WERI-Rb-1 (cell line): Measurements from ENCODE around the gene PNPLA8.

ENCODE experiments used
- DNase-seq: peaks from one replicate; pipeline ENCODE4 v3.0.0-alpha.2; 2020
- H3K27ac ChIP-seq: fragments of 250-450 bp; sonication (Bioruptor Pico); 2 replicates; pipeline ENCODE4 v1.5.1; 2020; ENCODE audit warnings: mild to moderate bottlenecking, moderate library complexity
- H3K27me3 ChIP-seq: fragments of 250-450 bp; sonication (Bioruptor Pico); 2 replicates; pipeline ENCODE4 v1.5.1; 2021; ENCODE audit warnings: mild to moderate bottlenecking, low read depth, moderate library complexity; ENCODE audit not compliant: insufficient read depth, severe bottlenecking
- H3K36me3 ChIP-seq: fragments of 250-450 bp; sonication (Bioruptor Pico); 2 replicates; pipeline ENCODE4 v1.5.1; 2020; ENCODE audit warnings: mild to moderate bottlenecking, moderate library complexity
- H3K4me3 ChIP-seq: 2 replicates; pipeline ENCODE4 v1.5.1; 2011; ENCODE audit warnings: low read depth, mild to moderate bottlenecking, control low read depth, low read length
- H3K9me3 ChIP-seq: fragments of 250-450 bp; sonication (Bioruptor Pico); 2 replicates; pipeline ENCODE4 v1.5.1; 2021; ENCODE audit warnings: mild to moderate bottlenecking, moderate library complexity; ENCODE audit not compliant: severe bottlenecking
- TF ChIP-seq, protein P1 (sequence below): IDR thresholded peaks from 2 replicates; pipeline ENCODE4 v1.5.1; 2011; ENCODE audit warnings: low read depth, mild to moderate bottlenecking, control low read depth, inconsistent platforms, low read length

PNPLA8 gene

DNA sequence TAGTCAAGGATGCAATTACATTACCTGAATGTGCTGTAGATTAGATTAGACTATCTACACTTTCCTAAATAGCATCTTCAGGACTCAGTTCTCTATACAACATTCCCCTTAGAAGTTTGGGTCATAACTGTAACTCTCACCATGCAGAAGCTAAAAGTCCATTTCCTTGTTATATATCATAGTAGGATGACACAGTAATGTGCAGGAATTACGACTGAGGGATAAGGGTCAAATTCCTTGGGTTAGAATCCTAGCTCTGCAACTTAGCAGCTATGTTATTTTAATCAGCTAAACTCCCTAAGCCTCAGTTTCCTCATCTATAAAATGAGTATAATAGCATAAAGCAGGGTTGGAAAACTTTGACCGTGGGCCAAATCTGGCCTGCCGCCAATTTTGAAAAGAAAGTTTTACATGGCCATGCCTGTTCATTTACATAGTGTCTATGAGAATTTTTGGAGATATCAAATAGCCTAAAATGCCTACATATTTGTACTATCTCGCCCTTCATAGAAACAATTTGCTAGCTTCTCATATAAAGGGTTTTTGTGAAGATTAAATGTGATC is 84.5 kb downstream of the PNPLA8 start:
- no peak for DNase-seq
- Histone ChIP-seq H3K27me3 (no peaks in the 10 kb centered on the region), H3K4me3 (no peak overlapping the region), H3K27ac (no peak overlapping the region), H3K36me3 (no peaks in the 10 kb centered on the region), H3K9me3 (no peaks in the 10 kb centered on the region)
- TF ChIP-seq, protein P1, sequence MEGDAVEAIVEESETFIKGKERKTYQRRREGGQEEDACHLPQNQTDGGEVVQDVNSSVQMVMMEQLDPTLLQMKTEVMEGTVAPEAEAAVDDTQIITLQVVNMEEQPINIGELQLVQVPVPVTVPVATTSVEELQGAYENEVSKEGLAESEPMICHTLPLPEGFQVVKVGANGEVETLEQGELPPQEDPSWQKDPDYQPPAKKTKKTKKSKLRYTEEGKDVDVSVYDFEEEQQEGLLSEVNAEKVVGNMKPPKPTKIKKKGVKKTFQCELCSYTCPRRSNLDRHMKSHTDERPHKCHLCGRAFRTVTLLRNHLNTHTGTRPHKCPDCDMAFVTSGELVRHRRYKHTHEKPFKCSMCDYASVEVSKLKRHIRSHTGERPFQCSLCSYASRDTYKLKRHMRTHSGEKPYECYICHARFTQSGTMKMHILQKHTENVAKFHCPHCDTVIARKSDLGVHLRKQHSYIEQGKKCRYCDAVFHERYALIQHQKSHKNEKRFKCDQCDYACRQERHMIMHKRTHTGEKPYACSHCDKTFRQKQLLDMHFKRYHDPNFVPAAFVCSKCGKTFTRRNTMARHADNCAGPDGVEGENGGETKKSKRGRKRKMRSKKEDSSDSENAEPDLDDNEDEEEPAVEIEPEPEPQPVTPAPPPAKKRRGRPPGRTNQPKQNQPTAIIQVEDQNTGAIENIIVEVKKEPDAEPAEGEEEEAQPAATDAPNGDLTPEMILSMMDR: no peak

DNA sequence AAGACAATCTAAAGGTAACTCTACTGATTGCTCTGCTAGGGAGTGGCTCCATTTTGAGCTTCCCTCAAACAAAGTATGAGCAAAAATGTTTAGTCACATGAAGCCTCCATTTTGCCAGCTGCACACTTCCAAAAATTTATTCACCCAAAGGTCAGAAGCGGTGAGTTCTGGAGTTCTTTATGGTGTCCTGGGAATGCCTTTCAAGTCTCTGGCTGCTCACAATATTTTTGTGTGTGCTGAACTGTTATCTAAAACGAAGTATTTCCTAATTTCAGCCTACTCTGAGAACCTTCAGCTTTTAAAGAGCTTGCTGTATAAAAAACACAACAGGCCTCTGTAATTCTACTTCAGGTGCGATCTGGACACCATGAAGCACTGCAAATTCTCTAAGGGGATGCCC is 85.3 kb downstream of the PNPLA8 start:
- Histone ChIP-seq H3K27me3 (no peaks in the 10 kb centered on the region), H3K4me3 (no peak overlapping the region), H3K27ac (no peak overlapping the region), H3K9me3 (no peaks in the 10 kb centered on the region), H3K36me3 (no peaks in the 10 kb centered on the region)
- TF ChIP-seq, protein P1: no peak
- no peak for DNase-seq

DNA sequence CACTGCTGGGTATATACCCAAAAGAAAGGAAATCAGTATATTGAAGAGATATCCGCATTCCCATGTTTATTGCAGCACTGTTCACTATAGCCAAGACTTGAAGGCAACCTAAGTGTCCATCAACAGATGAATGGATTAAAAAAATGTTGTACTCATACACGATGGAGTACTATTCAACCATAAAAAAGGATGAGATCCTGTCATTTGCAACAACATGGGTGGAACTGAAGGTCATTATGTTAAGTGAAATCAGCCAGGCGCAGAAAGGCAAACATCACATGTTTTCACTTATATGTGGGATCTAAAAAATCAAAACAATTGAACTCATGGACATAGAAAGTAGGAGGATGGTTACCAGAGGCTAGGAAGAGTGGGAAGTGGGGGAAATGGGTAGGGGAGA is 89.0 kb downstream of the PNPLA8 start:
- Histone ChIP-seq H3K4me3 (no peak overlapping the region), H3K36me3 (no peaks in the 10 kb centered on the region), H3K27ac (no peak overlapping the region), H3K9me3 (no peaks in the 10 kb centered on the region), H3K27me3 (no peaks in the 10 kb centered on the region)
- TF ChIP-seq, protein P1: no peak
- DNase-seq: no peak

DNA sequence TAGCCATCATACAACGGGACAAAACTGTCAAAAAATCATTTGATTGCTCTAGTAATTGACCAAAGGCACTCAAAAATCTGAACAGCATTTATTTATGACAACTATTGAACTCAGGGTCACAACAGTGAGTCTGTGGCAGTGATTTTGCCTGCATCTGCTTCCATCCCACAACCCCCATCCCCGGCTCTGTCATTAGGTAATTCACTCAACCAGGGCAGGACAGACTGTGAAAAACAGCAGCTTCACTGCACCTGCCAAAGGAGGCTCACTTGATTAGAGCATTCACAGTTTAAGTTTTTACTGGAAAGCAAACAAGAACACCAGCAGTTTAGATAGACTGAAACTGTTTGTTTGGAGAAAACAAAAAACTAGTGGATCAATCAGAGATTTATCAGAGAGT is 91.9 kb downstream of the PNPLA8 start:
- H3K9me3 ChIP-seq: no peaks in the 10 kb centered on the region
- no peak for DNase-seq
- TF ChIP-seq, protein P1: no peak
- H3K27ac ChIP-seq: no peak overlapping the region
- H3K27me3 ChIP-seq: no peaks in the 10 kb centered on the region
- no peaks in the 10 kb centered on the region for H3K36me3 ChIP-seq
- no peak overlapping the region for H3K4me3 ChIP-seq

DNA sequence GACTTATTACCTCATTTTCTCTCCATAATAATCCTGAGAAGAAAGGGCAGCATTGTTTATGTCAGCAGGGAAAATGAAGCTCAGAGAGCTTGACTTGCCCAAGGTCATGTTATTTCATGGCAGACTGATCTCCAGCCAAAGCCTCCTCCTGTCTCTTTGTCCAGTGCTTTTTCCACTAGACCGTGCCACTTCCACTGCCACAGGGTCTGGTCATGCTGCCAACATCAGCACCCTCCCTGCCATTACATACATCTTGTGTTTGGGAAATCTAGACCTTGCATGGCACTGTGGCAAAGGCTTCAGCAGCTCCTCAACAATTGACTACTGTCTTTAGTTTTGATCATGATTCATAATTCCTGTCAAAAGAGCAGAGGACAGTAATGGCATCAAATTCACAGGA is 94.8 kb downstream of the PNPLA8 start:
- TF ChIP-seq, protein P1: no peak
- Histone ChIP-seq H3K27ac (no peak overlapping the region), H3K4me3 (no peak overlapping the region), H3K9me3 (no peaks in the 10 kb centered on the region), H3K36me3 (no peaks in the 10 kb centered on the region), H3K27me3 (no peaks in the 10 kb centered on the region)
- no peak for DNase-seq

DNA sequence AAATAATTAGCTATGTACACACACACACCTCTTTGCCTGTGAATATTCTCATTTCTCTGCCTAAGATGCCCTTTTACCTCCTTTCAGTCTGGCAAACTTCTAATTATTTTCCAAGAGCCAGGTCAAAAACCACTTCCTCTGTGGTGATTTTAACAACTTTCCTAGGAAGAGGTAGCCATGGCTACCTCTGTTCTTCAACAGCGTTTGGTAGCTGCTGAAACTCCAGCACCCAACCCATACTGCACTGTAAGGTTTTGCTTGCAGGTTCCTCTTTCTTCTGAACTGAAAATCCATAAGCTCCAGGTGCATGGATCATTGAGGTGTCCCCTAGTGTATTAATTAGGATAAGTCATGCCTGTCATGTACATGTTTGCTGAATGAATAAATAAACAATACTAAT is 95.3 kb downstream of the PNPLA8 start:
- Histone ChIP-seq H3K9me3 (no peaks in the 10 kb centered on the region), H3K27ac (no peak overlapping the region), H3K36me3 (no peaks in the 10 kb centered on the region), H3K4me3 (no peak overlapping the region), H3K27me3 (no peaks in the 10 kb centered on the region)
- TF ChIP-seq, protein P1: no peak
- DNase-seq: no peak
